CD14-positive monocyte (primary cell): ENCODE data around the gene AAR2. TPM values are rescaled to one million over a fixed set of nuclear protein-coding genes. Genes with fewer than 3 reads are reported as not detected.

ENCODE experiments used
- DNase-seq, 3 donors: peaks; one replicate each; pipeline ENCODE4 v3.0.0-alpha.2; 2011 to 2022
- H2AFZ ChIP-seq: 2 replicates; pipeline ENCODE4 v1.6.0; 2012; ENCODE audit warnings: mild to moderate bottlenecking, low read depth, low read length, inconsistent platforms; ENCODE audit not compliant: insufficient read depth, poor library complexity, severe bottlenecking
- H3K27ac ChIP-seq, 2 donors: 1 replicate in 1 of 2; 2 replicates in 1 of 2; pipeline ENCODE4 v1.5.1; 2012 to 2013; ENCODE audit warnings: low read length in 2 of 2, control low read depth in 1 of 2, inconsistent platforms in 1 of 2, low read depth in 1 of 2, mild to moderate bottlenecking in 1 of 2
- H3K27me3 ChIP-seq, 2 donors: one replicate each; pipeline versions ENCODE4 v1.6.0 to v1.6.1; 2011 to 2013; ENCODE audit warnings: low read length in 2 of 2; ENCODE audit not compliant: control insufficient read depth in 2 of 2, insufficient read depth in 2 of 2
- H3K36me3 ChIP-seq, 2 donors: replicated peaks in 1 of 2; 1 replicate in 1 of 2; 2 replicates in 1 of 2; pipeline versions ENCODE4 v1.5.1 to v1.6.1; 2012 to 2013; ENCODE audit warnings: low read length in 2 of 2, control low read depth in 1 of 2, inconsistent platforms in 1 of 2, mild to moderate bottlenecking in 1 of 2; ENCODE audit not compliant: insufficient read depth in 2 of 2, control insufficient read depth in 1 of 2
- H3K4me1 ChIP-seq, 2 donors: 1 replicate in 1 of 2; 2 replicates in 1 of 2; pipeline versions ENCODE4 v1.5.1 to v1.6.1; 2012 to 2013; ENCODE audit warnings: low read length in 2 of 2, control low read depth in 1 of 2, inconsistent platforms in 1 of 2, mild to moderate bottlenecking in 1 of 2, moderate library complexity in 1 of 2; ENCODE audit not compliant: insufficient read depth in 2 of 2, control insufficient read depth in 1 of 2
- H3K4me2 ChIP-seq: replicated peaks from 2 replicates; pipeline ENCODE3; 2012; ENCODE audit warnings: low read length, moderate library complexity, mild to moderate bottlenecking; ENCODE audit not compliant: poor library complexity, severe bottlenecking; ENCODE audit errors: extremely low read depth
- H3K4me3 ChIP-seq, 3 experiments: fragments of 200-600 bp in 1 of 3; sonication (generic) in 1 of 3; replicated peaks in 1 of 3; 1 replicate in 2 of 3; 2 replicates in 1 of 3; pipeline ENCODE4 v1.5.1; 2011 to 2013; ENCODE audit warnings: low read length in 3 of 3, mild to moderate bottlenecking in 3 of 3, control low read depth in 2 of 3, low read depth in 2 of 3, inconsistent platforms in 1 of 3, moderate library complexity in 1 of 3
- H3K79me2 ChIP-seq: 2 replicates; pipeline ENCODE4 v1.6.0; 2012; ENCODE audit warnings: mild to moderate bottlenecking, control low read depth, inconsistent platforms, low read length, moderate library complexity; ENCODE audit not compliant: insufficient read depth
- H3K9ac ChIP-seq: 2 replicates; pipeline ENCODE4 v1.6.0; 2017; ENCODE audit warnings: low read length, mild to moderate bottlenecking; ENCODE audit not compliant: insufficient read depth, poor library complexity, severe bottlenecking
- H3K9me3 ChIP-seq, 2 donors: replicated peaks in 1 of 2; 1 replicate in 1 of 2; 2 replicates in 1 of 2; pipeline versions ENCODE4 v1.5.1 to v1.6.1; 2012 to 2013; ENCODE audit warnings: low read length in 2 of 2, control low read depth in 1 of 2; ENCODE audit not compliant: control insufficient read depth in 1 of 2, insufficient read depth in 1 of 2
- H4K20me1 ChIP-seq: 2 replicates; pipeline ENCODE4 v1.6.0; 2012; ENCODE audit warnings: mild to moderate bottlenecking, low read length, control low read depth, moderate library complexity; ENCODE audit not compliant: insufficient read depth
- H3K27ac Mint-ChIP-seq, 7 donors: one replicate each; pipeline ENCODE4 v1.8.0; 2020; ENCODE audit warnings: mild to moderate bottlenecking in 7 of 7, mixed read lengths in 7 of 7, moderate library complexity in 6 of 7, inconsistent platforms in 2 of 7
- H3K27me3 Mint-ChIP-seq, 3 donors: one replicate each; pipeline ENCODE4 v1.8.0; 2021 to 2022; ENCODE audit warnings: low read depth in 3 of 3, mild to moderate bottlenecking in 3 of 3, mixed read lengths in 3 of 3, moderate library complexity in 3 of 3, inconsistent platforms in 1 of 3
- H3K36me3 Mint-ChIP-seq, 2 donors: one replicate each; pipeline ENCODE4 v1.8.0; 2020; ENCODE audit warnings: mixed read lengths in 2 of 2, inconsistent platforms in 1 of 2, mild to moderate bottlenecking in 1 of 2
- H3K4me1 Mint-ChIP-seq: one replicate; pipeline ENCODE4 v1.8.0; 2020; ENCODE audit warnings: mild to moderate bottlenecking, mixed read lengths
- H3K4me3 Mint-ChIP-seq, 2 donors: one replicate each; pipeline ENCODE4 v1.8.0; 2020; ENCODE audit warnings: mild to moderate bottlenecking in 2 of 2, mixed read lengths in 2 of 2, moderate library complexity in 1 of 2
- H3K9me3 Mint-ChIP-seq, 7 donors: one replicate each; pipeline ENCODE4 v1.8.0; 2020 to 2022; ENCODE audit warnings: mixed read lengths in 7 of 7, mild to moderate bottlenecking in 6 of 7, moderate library complexity in 6 of 7, inconsistent platforms in 2 of 7
- CTCF ChIP-seq: fragments of 200-600 bp; IDR thresholded peaks from one replicate; pipeline ENCODE4 v1.8.0; 2022; ENCODE audit warnings: antibody characterized with exemption, mild to moderate bottlenecking
- WGBS: methylation state at CpG from one replicate; pipeline ENCODE4 v1.1.5; 2013; ENCODE audit warnings: missing lambda C conversion rate; ENCODE audit not compliant: insufficient coverage; 5-methylcytosine and 5-hydroxymethylcytosine counted together
- intact Hi-C, 2 donors: fragments of 100-400 bp; cut with micrococcal nuclease; formaldehyde crosslinking; loops; one replicate each; pipeline versions ENCODE4 v1.15.0 to v1.15.1; 2023
- polyA minus RNA-seq: library from RNA; depleted of rRNA, polyadenylated mRNA; stranded (reverse); fragments of >200 nt; gene quantifications from 2 replicates; pipeline ENCODE4 v1.2.3, GENCODE V29; 2012
- polyA plus RNA-seq, 3 donors: library from polyadenylated mRNA; depleted of rRNA in 1 of 3; unstranded in 2 of 3; stranded (reverse) in 1 of 3; fragments of 300-500 nt in 2 of 3; fragments of >200 nt in 1 of 3; fragmentation: Illumina TruSeq in 2 of 3; gene quantifications; 1 replicate in 2 of 3; 2 replicates in 1 of 3; pipeline ENCODE4 v1.2.3, GENCODE V29; 2012 to 2021
- total RNA-seq, 12 experiments: library from RNA in 1 of 12; stranded (reverse) in 1 of 12; fragments of 120-200 nt in 1 of 12; gene quantifications; one replicate each; pipeline ENCODE4 v1.2.4 and lab custom pipeline; 2013 to 2026; ENCODE audit warnings: mixed read lengths in 6 of 12, inconsistent platforms in 1 of 12

Gene AAR2
- 21.3 TPM for total RNA-seq (2013)
- polyA plus RNA-seq (10 to 100 TPM in 2 of 3 donors, 1 to 10 TPM in 1; 9.1 to 48.8 (median 45.2) TPM), polyA minus RNA-seq (16.9 and 34.5 TPM in 2 replicates), total RNA-seq (lab: John Stamatoyannopoulos, UW) (15.6 to 29.2 (median 20.0) reads per million in 11 experiments)

GRCh38 chr20:36235892-36236785 lies at the start of gene AAR2:
AAR2 (plus strand) TSS chr20:36236478; CDS start chr20:36239869, 3,391 bp downstream.
- 26% methylated on average over 35 of the region's 44 CpGs for WGBS
- H3K9me3 ChIP-seq, result no peaks in the 10 kb centered on the region
- H3K4me3 ChIP-seq, result peak within 1 kb of the TSS; percentile 50 to 93 (median 87)
- Mint-ChIP-seq H3K27me3 (peaks cover 1 to 7% (median 3%) of the 10 kb centered on the region in 3 donors), H3K9me3 (peaks cover 0 to 1% (median 0%) of the 10 kb centered on the region in 7 donors), H3K36me3 (peaks cover 18 to 19% of the 10 kb centered on the region in 2 donors), H3K4me1 (peaks cover 21% of the 10 kb centered on the region), H3K27ac (peak within 1 kb of the TSS; percentile 88 to 96 (median 93)), H3K4me3 (peak within 1 kb of the TSS; percentile 91 to 99)
- peak within 1 kb of the TSS; percentile 64 to 86 for H3K27ac ChIP-seq
- no peak for TF ChIP-seq CTCF
- H3K36me3 ChIP-seq, result peaks cover 18 to 24% of the 10 kb centered on the region in 2 donors
- peaks cover 44% of the 10 kb centered on the region for H3K79me2 ChIP-seq
- intact Hi-C loops, result no loop called here
- peaks cover 19% of the 10 kb centered on the region for H4K20me1 ChIP-seq
- no peaks in the 10 kb centered on the region for H3K27me3 ChIP-seq
- peak within 1 kb of the TSS; percentile 100 for H2AFZ ChIP-seq
- peaks cover 13 to 20% of the 10 kb centered on the region in 2 donors for H3K4me1 ChIP-seq
- H3K4me2 ChIP-seq, result peak within 1 kb of the TSS; percentile 83
- H3K9ac ChIP-seq, result peak within 1 kb of the TSS; percentile 90
- peak; percentile 57 to 69 (median 65) for DNase-seq

GRCh38 chr20:36193977-36194712 lies 42.1 kb upstream of the AAR2 start:
- no peak overlapping the region for H2AFZ ChIP-seq
- no peak overlapping the region for H3K4me2 ChIP-seq
- Mint-ChIP-seq H3K36me3 (no peaks in the 10 kb centered on the region), H3K9me3 (no peaks in the 10 kb centered on the region), H3K27me3 (peaks cover 2 to 5% (median 3%) of the 10 kb centered on the region in 3 donors), H3K4me1 (no peaks in the 10 kb centered on the region), H3K4me3 (no peak overlapping the region), H3K27ac (no peak overlapping the region)
- DNase-seq, result no peak
- no peak overlapping the region for H3K27ac ChIP-seq
- intact Hi-C loops, result no loop called here
- no peaks in the 10 kb centered on the region for H3K4me1 ChIP-seq
- no peak for TF ChIP-seq CTCF
- WGBS, result 97% methylated on average over 10 of the region's 10 CpGs
- H3K4me3 ChIP-seq, result no peak overlapping the region
- no peaks in the 10 kb centered on the region for H4K20me1 ChIP-seq
- no peaks in the 10 kb centered on the region for H3K9me3 ChIP-seq
- H3K79me2 ChIP-seq, result no peaks in the 10 kb centered on the region
- H3K27me3 ChIP-seq, result no peaks in the 10 kb centered on the region
- no peak overlapping the region for H3K9ac ChIP-seq
- no peaks in the 10 kb centered on the region for H3K36me3 ChIP-seq
